Measurements from ENCODE around the gene PDCD1. TPM values are rescaled to one million over a fixed set of nuclear protein-coding genes. Genes with fewer than 3 reads are reported as not detected.

Gene PDCD1
- total and polyA plus RNA-seq, 12 donors: 1.3 to 14.2 (median 3.2) TPM

DNA sequence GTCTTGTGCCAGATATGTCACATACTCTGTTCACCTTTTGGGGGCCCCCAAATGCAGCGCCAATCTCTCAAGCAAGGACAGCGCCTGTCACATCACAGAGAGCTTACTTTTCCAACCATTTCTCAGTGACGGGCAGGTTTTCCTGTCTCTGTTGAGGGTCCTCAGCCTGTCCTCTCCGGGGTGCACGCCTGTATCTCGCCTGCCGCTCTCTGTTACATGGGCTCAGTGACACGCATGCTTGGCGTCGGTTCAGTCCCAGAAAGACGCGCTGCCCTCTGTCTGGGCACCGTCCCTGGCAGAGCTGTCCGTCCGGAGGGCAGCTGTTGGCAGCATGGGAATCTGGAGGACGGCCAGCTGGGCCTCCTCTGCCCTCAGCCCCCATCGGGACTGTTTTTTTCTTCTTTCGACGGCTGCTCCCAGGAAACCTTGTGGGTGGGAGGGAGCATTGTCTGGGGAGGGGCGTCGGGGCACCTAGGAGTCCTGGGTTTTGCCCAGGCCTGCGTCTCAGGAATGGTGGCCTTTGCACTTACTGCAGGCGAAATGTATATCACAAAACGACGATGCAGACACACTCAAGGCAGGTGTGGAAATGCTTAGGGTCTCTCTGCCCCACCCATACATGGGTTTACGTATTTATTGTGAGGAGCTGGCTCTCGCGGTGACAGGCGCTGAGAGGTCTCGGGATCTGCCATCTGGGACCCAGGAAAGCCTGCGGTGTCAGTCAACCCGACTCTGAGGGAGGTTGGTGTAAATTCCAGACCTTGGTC is 41.7 kb upstream of the PDCD1 start:
- H3K27me3 ChIP-seq: peaks cover 0 to 25% (median 14%) of the 10 kb centered on the region in 7 donors
- TF ChIP-seq, protein P1, sequence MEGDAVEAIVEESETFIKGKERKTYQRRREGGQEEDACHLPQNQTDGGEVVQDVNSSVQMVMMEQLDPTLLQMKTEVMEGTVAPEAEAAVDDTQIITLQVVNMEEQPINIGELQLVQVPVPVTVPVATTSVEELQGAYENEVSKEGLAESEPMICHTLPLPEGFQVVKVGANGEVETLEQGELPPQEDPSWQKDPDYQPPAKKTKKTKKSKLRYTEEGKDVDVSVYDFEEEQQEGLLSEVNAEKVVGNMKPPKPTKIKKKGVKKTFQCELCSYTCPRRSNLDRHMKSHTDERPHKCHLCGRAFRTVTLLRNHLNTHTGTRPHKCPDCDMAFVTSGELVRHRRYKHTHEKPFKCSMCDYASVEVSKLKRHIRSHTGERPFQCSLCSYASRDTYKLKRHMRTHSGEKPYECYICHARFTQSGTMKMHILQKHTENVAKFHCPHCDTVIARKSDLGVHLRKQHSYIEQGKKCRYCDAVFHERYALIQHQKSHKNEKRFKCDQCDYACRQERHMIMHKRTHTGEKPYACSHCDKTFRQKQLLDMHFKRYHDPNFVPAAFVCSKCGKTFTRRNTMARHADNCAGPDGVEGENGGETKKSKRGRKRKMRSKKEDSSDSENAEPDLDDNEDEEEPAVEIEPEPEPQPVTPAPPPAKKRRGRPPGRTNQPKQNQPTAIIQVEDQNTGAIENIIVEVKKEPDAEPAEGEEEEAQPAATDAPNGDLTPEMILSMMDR (IDR thresholded peaks at IDR 0.05): no peak
- peaks cover 0 to 30% (median 8%) of the 10 kb centered on the region in 9 donors for H3K4me1 ChIP-seq
- H3K4me3 ChIP-seq: no peak overlapping the region
- intact Hi-C loops (cut with DNase I): no loop called here
- ATAC-seq: peak in 4 of 8 donors; percentile 10 to 25 (median 20)
- H3K36me3 ChIP-seq: no peaks in the 10 kb centered on the region
- DNase-seq: peak in 1 of 2 donors; percentile 41
- WGBS, 2 donors: 71 to 75% methylated on average over 32 of the region's 32 CpGs
- H3K27ac ChIP-seq: no peak overlapping the region
- H3K9me3 ChIP-seq: no peaks in the 10 kb centered on the region

DNA sequence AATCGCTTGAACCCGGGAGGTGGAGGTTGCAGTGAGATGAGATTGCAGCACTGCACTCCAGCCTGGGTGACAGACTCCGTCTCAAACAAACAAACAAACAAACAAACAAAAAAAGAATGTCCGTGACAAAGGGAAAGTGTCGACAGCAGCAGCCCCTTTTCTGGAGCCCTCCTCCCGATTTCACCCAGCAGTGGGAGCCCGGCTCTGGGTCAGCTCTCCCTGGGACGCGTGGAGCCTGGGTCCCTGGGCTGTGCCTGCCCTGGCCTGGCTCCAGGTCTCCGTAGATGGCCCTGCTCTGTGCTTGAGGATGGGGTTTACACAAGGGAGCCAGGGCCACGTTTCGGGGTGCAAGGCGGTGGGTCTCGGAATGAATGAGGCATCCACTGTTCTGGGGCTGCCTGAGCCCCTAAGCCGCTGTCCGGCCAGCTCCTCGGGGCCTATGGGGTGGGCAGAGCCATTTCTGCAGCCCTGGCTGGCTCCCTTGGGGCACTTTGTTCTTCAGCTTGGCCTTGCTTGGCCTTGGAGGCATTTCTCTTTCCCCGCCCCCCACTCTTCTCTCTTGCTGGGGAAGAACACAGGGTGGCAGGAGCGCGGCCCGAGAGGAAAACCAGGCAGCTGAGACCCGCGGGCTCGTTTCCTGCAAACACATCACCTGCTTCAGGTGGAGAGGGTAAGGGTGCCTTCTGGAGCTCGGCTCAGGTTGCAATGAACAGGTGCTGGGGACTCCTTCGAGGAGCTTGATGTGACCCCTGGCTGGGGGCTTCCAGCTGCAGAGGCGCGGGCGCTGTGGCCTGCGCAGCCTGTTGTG is 40.0 kb upstream of the PDCD1 start:
- intact Hi-C loops (cut with DNase I): no loop called here
- Histone ChIP-seq H3K4me1 (peaks cover 0 to 30% (median 8%) of the 10 kb centered on the region in 9 donors), H3K9me3 (no peaks in the 10 kb centered on the region), H3K36me3 (no peaks in the 10 kb centered on the region), H3K4me3 (no peak overlapping the region), H3K27ac (no peak overlapping the region), H3K27me3 (peaks cover 0 to 25% (median 14%) of the 10 kb centered on the region in 7 donors)
- WGBS, 2 donors: 84 to 89% methylated on average over 30 of the region's 30 CpGs
- DNase-seq (no peak), ATAC-seq (no peak)
- TF ChIP-seq, protein P1 (IDR thresholded peaks at IDR 0.05): no peak

DNA sequence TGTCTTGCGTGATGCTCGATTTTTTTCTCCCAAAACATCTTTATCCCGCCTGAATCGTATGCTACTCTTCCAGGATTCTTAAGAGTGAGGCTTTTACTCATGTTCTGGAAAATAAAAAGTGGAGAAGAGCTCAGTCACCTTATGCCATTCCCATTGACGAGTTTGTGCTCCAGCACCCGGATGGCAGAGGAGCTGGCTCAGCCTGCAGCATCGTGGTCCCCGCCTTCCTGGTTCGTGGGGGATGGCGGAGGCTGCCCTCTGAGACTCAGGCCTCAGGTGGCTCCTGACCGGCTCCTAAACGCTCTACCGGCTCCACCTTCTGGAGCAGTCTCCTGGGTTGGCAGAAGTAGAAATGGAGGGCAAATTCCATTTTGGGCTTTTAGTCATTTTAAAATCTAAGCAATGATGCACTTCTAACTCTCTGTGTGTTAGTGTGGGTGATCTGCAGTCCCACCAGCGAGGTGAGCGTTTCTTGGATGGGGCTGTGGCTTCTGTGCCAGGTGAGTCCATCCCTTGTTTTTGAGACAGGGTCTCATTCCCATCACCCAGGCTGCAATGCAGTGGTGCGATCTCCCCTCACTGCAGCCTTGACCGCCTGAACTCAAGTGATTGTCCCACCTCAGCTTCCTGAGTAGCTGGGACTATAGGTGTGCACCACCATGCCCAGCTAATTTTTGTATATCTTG is 38.7 kb upstream of the PDCD1 start:
- no peaks in the 10 kb centered on the region for H3K36me3 ChIP-seq
- H3K27me3 ChIP-seq: peaks cover 0 to 17% (median 9%) of the 10 kb centered on the region in 7 donors
- H3K4me3 ChIP-seq: no peak overlapping the region
- peaks cover 0 to 30% (median 8%) of the 10 kb centered on the region in 9 donors for H3K4me1 ChIP-seq
- H3K27ac ChIP-seq: no peak overlapping the region
- TF ChIP-seq, protein P1 (IDR thresholded peaks at IDR 0.05): no peak
- H3K9me3 ChIP-seq: no peaks in the 10 kb centered on the region
- ATAC-seq (no peak), DNase-seq (no peak)
- intact Hi-C loops (cut with DNase I): no loop called here
- WGBS, 2 donors: 86 to 91% methylated on average over 17 of the region's 17 CpGs

- WGBS, 2 donors: 88 to 90% methylated on average over 9 to 10 of the region's 10 CpGs
- H3K4me1 ChIP-seq: peaks cover 0 to 29% (median 8%) of the 10 kb centered on the region in 9 donors
- no peak for DNase-seq
Measured at GRCh38 chr2:241896746-241897201, 38.1 kb upstream of the PDCD1 start.

More at GRCh38 chr2:241896746-241897201, 38.1 kb upstream of the PDCD1 start:
- Histone ChIP-seq H3K36me3 (no peaks in the 10 kb centered on the region), H3K4me3 (no peak overlapping the region), H3K9me3 (no peaks in the 10 kb centered on the region), H3K27me3 (peaks cover 0 to 14% (median 9%) of the 10 kb centered on the region in 7 donors), H3K27ac (no peak overlapping the region)
- ATAC-seq: no peak
- intact Hi-C loops (cut with DNase I): no loop called here
- TF ChIP-seq, protein P1 (IDR thresholded peaks at IDR 0.05): no peak
